IMR-90 (cell line): ENCODE measurements around the gene FBXW12. TPM values are rescaled to one million over a fixed set of nuclear protein-coding genes. Genes with fewer than 3 reads are reported as not detected.
A peak's percentile ranks its signal among the peaks of the same experiment; 100 is the strongest.

Experiments
- ATAC-seq: fragments of 200-7000 bp; cut with Tn5 transposase; 2 replicates; pipeline ENCODE4 v1.9.1; 2020; ENCODE audit warnings: low read depth, mild to moderate bottlenecking, moderate library complexity
- BruUV-seq: library from RNA; stranded (reverse); fragments of 400-500 nt; replicated peaks from 2 replicates; lab custom pipeline; 2021; lab: Mats Ljungman, UMichigan
- CTCF ChIA-PET: fragments of 300-600 bp; formaldehyde crosslinking; extraction: SDS; loops from one replicate; lab custom pipeline; 2021; ENCODE audit warnings: antibody characterized with exemption; lab: Yijun Ruan, JAX
- POLR2A ChIA-PET: fragments of 300-600 bp; sonication (Branson Sonifier 250); formaldehyde crosslinking; loops from one replicate; lab custom pipeline; 2022; ENCODE audit warnings: antibody characterized with exemption; ENCODE audit not compliant: unreplicated experiment; lab: Charles Lee
- DNase-seq: peaks from one replicate; pipeline ENCODE4 v3.0.0; 2013
- H2AFZ ChIP-seq: replicated peaks from 2 replicates; pipeline ENCODE3; 2013; ENCODE audit warnings: low read length, mild to moderate bottlenecking; ENCODE audit not compliant: poor library complexity
- H2AK5ac ChIP-seq: 2 replicates; pipeline ENCODE4 v1.6.1; 2013; ENCODE audit warnings: low read depth, low read length, inconsistent platforms
- H2AK9ac ChIP-seq: replicated peaks from 2 replicates; pipeline ENCODE3; 2013; ENCODE audit warnings: mild to moderate bottlenecking, low read depth, low read length, moderate library complexity; ENCODE audit not compliant: poor library complexity
- H2BK120ac ChIP-seq: 2 replicates; pipeline ENCODE4 v1.6.1; 2013; ENCODE audit warnings: low read depth, low read length, inconsistent platforms
- H2BK15ac ChIP-seq: 3 replicates; pipeline ENCODE4 v1.6.1; 2013; ENCODE audit warnings: low read depth, low read length, inconsistent platforms
- H2BK20ac ChIP-seq: 2 replicates; pipeline ENCODE4 v1.6.1; 2013; ENCODE audit warnings: low read depth, mild to moderate bottlenecking, inconsistent platforms, low read length, moderate library complexity
- H2BK5ac ChIP-seq: 2 replicates; pipeline ENCODE4 v1.6.1; 2013; ENCODE audit warnings: mild to moderate bottlenecking, low read depth, low read length, inconsistent platforms; ENCODE audit not compliant: poor library complexity, severe bottlenecking
- H3K14ac ChIP-seq: replicated peaks from 2 replicates; pipeline ENCODE4 v1.6.1; 2013; ENCODE audit warnings: low read depth, low read length, inconsistent platforms
- H3K18ac ChIP-seq: 2 replicates; pipeline ENCODE4 v1.6.1; 2013; ENCODE audit warnings: low read depth, low read length, control low read depth
- H3K23ac ChIP-seq: 2 replicates; pipeline ENCODE4 v1.6.1; 2013; ENCODE audit warnings: low read depth, low read length, inconsistent platforms
- H3K27ac ChIP-seq: 2 replicates; pipeline ENCODE4 v1.5.1; 2013; ENCODE audit warnings: mild to moderate bottlenecking, control low read depth, low read length; ENCODE audit not compliant: insufficient read depth
- H3K27me3 ChIP-seq: 2 replicates; pipeline ENCODE4 v1.6.1; 2013; ENCODE audit warnings: low read length; ENCODE audit not compliant: control insufficient read depth, insufficient read depth
- H3K36me3 ChIP-seq: 2 replicates; pipeline ENCODE4 v1.6.1; 2013; ENCODE audit warnings: low read length, mixed read lengths; ENCODE audit not compliant: control insufficient read depth, insufficient read depth
- H3K4ac ChIP-seq: 2 replicates; pipeline ENCODE4 v1.6.1; 2013; ENCODE audit warnings: low read depth, low read length, inconsistent platforms
- H3K4me1 ChIP-seq: 2 replicates; pipeline ENCODE4 v1.6.1; 2013; ENCODE audit warnings: low read length, mixed read lengths; ENCODE audit not compliant: control insufficient read depth, insufficient read depth
- H3K4me2 ChIP-seq: 2 replicates; pipeline ENCODE4 v1.6.1; 2013; ENCODE audit warnings: low read depth, mild to moderate bottlenecking, control low read depth, low read length, moderate library complexity
- H3K4me3 ChIP-seq: 2 replicates; pipeline ENCODE4 v1.5.1; 2013; ENCODE audit warnings: low read depth, mild to moderate bottlenecking, control low read depth, low read length, moderate library complexity; ENCODE audit not compliant: insufficient read depth
- H3K56ac ChIP-seq: 2 replicates; pipeline ENCODE4 v1.6.1; 2013; ENCODE audit warnings: low read length, inconsistent platforms; ENCODE audit not compliant: insufficient read depth; ENCODE audit errors: extremely low read depth
- H3K79me1 ChIP-seq, 2 experiments: 2 replicates each; pipeline ENCODE4 v1.6.1; 2013; ENCODE audit warnings: low read length in 2 of 2, inconsistent platforms in 1 of 2, low read depth in 1 of 2
- H3K9ac ChIP-seq: 2 replicates; pipeline ENCODE4 v1.6.1; 2013; ENCODE audit warnings: low read depth, low read length, control low read depth
- H3K9me1 ChIP-seq: 2 replicates; pipeline ENCODE4 v1.6.1; 2013; ENCODE audit warnings: low read length, inconsistent platforms; ENCODE audit not compliant: insufficient read depth
- H3K9me3 ChIP-seq: 2 replicates; pipeline ENCODE4 v1.6.1; 2013; ENCODE audit warnings: low read length; ENCODE audit not compliant: control insufficient read depth, insufficient read depth
- H4K20me1 ChIP-seq: 2 replicates; pipeline ENCODE4 v1.6.1; 2013; ENCODE audit warnings: low read length, inconsistent platforms; ENCODE audit not compliant: insufficient read depth
- H4K5ac ChIP-seq: 2 replicates; pipeline ENCODE4 v1.6.1; 2013; ENCODE audit warnings: mild to moderate bottlenecking, low read depth, low read length, control low read depth
- H4K8ac ChIP-seq, 2 experiments: 2 replicates each; pipeline ENCODE4 v1.6.1; 2013; ENCODE audit warnings: low read depth in 2 of 2, low read length in 2 of 2, control low read depth in 1 of 2, inconsistent platforms in 1 of 2
- H4K91ac ChIP-seq: 2 replicates; pipeline ENCODE4 v1.6.1; 2013; ENCODE audit warnings: low read depth, low read length, inconsistent platforms; ENCODE audit not compliant: insufficient read depth
- FOS ChIP-seq: fragments of 150-350 bp; IDR thresholded peaks from 2 replicates; pipeline ENCODE4 v1.6.1; 2016; ENCODE audit warnings: low read depth, low read length
- NFE2L2 ChIP-seq: fragments of 150-350 bp; IDR thresholded peaks from 2 replicates; pipeline ENCODE4 v1.6.1; 2016; ENCODE audit warnings: low read depth, mild to moderate bottlenecking, low read length
- WGBS, 2 experiments: methylation state at CpG; one replicate each; pipeline versions ENCODE4 v1.1.5 to v1.1.7; 2013; ENCODE audit warnings: missing lambda C conversion rate in 2 of 2; ENCODE audit not compliant: insufficient read length in 1 of 2; ENCODE audit errors: extremely low coverage in 2 of 2; 5-methylcytosine and 5-hydroxymethylcytosine counted together
- dilution Hi-C: fragments of 300-500 bp; cut with HindIII; formaldehyde crosslinking; loops from one replicate; pipeline ENCODE4 v1.14.3; 2018; ENCODE audit warnings: low sequenced_read_pairs; ENCODE audit not compliant: unreplicated experiment
- in situ Hi-C: fragments of 300-500 bp; cut with MboI; formaldehyde crosslinking; loops from 3 replicates; pipeline ENCODE4 v1.14.3; 2019; ENCODE audit warnings: low sequenced_read_pairs, inconsistent platforms, mixed read lengths
- intact Hi-C: fragments of 100-400 bp; cut with micrococcal nuclease; formaldehyde crosslinking; loops from 2 replicates; pipeline ENCODE4 v1.10.0; 2022
- polyA plus RNA-seq, 3 experiments: library from polyadenylated mRNA; depleted of rRNA; stranded (reverse); fragments of >200 nt; gene quantifications; 2 replicates each; pipeline ENCODE4 v1.2.3, GENCODE V29; 2012; ENCODE audit warnings: low replicate concordance in 1 of 3
- total RNA-seq: library from RNA; depleted of rRNA; stranded (reverse); fragments of >200 nt; gene quantifications from 2 replicates; pipeline ENCODE4 v1.2.3, GENCODE V29; 2012
- TF ChIP-seq, protein P1 (sequence below): fragments of 150-350 bp; IDR thresholded peaks from 2 replicates; pipeline ENCODE4 v1.6.1; 2017; ENCODE audit warnings: mild to moderate bottlenecking, antibody characterized with exemption, low read length, low read depth

Gene FBXW12
- total and polyA plus RNA-seq, 2 of the 4 experiments (the other 2 are of a cell fraction): not detected

GRCh38 chr3:48434591-48435222 is 62.7 kb downstream of the FBXW12 start:
- CTCF ChIA-PET: interaction anchor here (1.1 to 2.7 kb wide), 2 partner anchors 27 to 34 kb away, joined by 3 to 16 read pairs; no protein-coding TSS in a partner anchor
- no TSS peak for BruUV-seq
- POLR2A ChIA-PET: no interaction called here

More at GRCh38 chr3:48434591-48435222, 62.7 kb downstream of the FBXW12 start:
- Histone ChIP-seq H3K9me3 (no peaks in the 10 kb centered on the region), H3K9me1 (peaks cover 4% of the 10 kb centered on the region; the same call in 1 of the 2 replicates), H2AK9ac (peak overlapping the region; percentile 33), H4K5ac (no peak overlapping the region), H3K14ac (no peak overlapping the region), H4K20me1 (no peaks in the 10 kb centered on the region; the same call in 1 of the 2 replicates), H2BK120ac (no peak overlapping the region), H4K91ac (no peak overlapping the region), H2BK15ac (no peak overlapping the region), H3K4me1 (peaks cover 4% of the 10 kb centered on the region; the same call in 1 of the 2 replicates), H3K56ac (no peak overlapping the region), H3K36me3 (peaks cover 18% of the 10 kb centered on the region), H3K23ac (no peak overlapping the region), H3K9ac (no peak overlapping the region), H3K4me3 (no peak overlapping the region), H2BK5ac (no peak overlapping the region), H2BK20ac (no peak overlapping the region), H3K27me3 (no peaks in the 10 kb centered on the region), H3K4ac (no peak overlapping the region), H4K8ac (no peak overlapping the region), H2AFZ (no peak overlapping the region), H2AK5ac (no peak overlapping the region), H3K4me2 (no peak overlapping the region), H3K79me1 (peaks cover 18 to 34% of the 10 kb centered on the region in 2 experiments), H3K27ac (no peak overlapping the region), H3K18ac (no peak overlapping the region)
- WGBS, 2 experiments: 56% methylated on average over 7 of the region's 15 CpGs; no CpG with 5 or more reads in 1 of the 2 experiments
- intact Hi-C loops (no loop called here), dilution Hi-C loops (no loop called here), in situ Hi-C loops (loop anchor here (5.0 kb wide), 2 partner anchors 32 to 162 kb away; no protein-coding TSS in a partner anchor)
- ATAC-seq (no peak), DNase-seq (no peak)
- TF ChIP-seq NFE2L2: no peak
- no peak for TF ChIP-seq FOS
- TF ChIP-seq, protein P1, sequence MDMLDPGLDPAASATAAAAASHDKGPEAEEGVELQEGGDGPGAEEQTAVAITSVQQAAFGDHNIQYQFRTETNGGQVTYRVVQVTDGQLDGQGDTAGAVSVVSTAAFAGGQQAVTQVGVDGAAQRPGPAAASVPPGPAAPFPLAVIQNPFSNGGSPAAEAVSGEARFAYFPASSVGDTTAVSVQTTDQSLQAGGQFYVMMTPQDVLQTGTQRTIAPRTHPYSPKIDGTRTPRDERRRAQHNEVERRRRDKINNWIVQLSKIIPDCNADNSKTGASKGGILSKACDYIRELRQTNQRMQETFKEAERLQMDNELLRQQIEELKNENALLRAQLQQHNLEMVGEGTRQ: peak; percentile 61
